ENCODE results near the gene SLC25A28. TPM values are rescaled to one million over a fixed set of nuclear protein-coding genes. Genes with fewer than 3 reads are reported as not detected.
A peak's percentile ranks its signal among the peaks of the same experiment; 100 is the strongest.

SLC25A28 gene
- 10 to 100 TPM; 60.4 to 89.5 TPM for total RNA-seq

- Mint-ChIP-seq H3K9me3 (ENCODE audit: low read depth) (no peaks in the 10 kb centered on the region), H3K27me3 (no peaks in the 10 kb centered on the region), H3K4me3 (peak within 1 kb of the TSS; percentile 95), H3K4me1 (peaks cover 49% of the 10 kb centered on the region), H3K36me3 (peaks cover 29% of the 10 kb centered on the region), H3K27ac (peak within 1 kb of the TSS; percentile 97)
- DNase-seq (peak; percentile 97), ATAC-seq (no peak)
- CTCF ChIA-PET, result interaction anchor here (1.0 to 4.4 kb wide), 5 partner anchors 9 to 190 kb away, joined by 3 to 23 read pairs (median 5); partner anchors contain the start of genes ENTPD7 and GOT1
These were observed at the start of gene SLC25A28 for GRCh38 chr10:99619851-99620710. SLC25A28 (minus strand) TSS chr10:99620439; CDS start chr10:99620335, 104 bp downstream.

DNA sequence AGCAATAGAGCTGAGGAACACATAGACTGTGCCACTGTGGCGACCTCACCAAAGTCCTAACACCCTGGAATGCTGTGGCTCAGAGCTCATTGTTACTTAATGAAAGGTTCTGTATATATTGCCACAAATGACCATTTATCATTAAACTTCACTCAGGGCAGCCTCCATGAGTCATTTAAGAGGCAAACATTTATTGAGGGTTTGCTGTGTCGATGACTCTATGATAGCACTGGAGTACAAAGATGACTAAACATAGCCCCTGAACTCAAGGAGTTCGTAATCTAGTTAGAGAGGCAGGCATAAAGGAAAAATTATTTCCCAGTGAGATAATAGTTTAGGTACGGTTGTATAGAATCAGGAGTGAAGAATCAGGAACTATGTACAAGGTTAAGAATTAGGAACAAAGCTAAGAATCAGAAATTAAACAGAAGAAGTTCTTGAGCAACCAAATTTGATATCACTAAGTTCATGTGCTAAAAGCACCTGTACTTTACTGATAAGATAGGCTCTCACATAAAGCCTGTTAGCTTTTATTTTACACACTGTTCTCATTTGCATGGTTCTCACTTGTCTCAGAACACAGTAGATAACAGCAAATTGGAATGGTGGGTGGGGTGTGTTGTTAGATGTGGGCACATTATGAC, 47.0 kb upstream of the SLC25A28 start:
- CTCF ChIA-PET, result interaction anchor here (1.3 kb wide), 1 partner anchor 106 kb away, joined by 3 read pairs; no protein-coding TSS in a partner anchor
- H3K4me1 Mint-ChIP-seq, result peaks cover 3% of the 10 kb centered on the region

DNA sequence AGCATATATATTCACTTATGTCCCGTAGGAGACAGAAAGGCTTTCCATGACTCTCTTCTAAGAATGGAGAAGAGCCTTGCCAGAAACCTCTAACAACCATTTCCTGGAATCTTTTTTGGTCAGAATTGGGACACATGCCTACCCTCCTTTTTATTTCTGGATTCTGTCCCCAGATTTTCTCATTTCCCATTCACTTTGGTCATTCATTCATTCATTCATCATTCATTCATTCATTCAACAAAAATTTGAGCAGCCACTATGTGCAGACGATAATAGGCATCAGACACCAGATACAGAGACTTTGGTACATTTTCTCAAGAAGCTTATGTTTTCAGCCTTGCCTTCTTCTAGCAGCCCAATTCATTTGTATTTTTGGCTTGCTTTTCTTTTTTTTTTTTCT, 45.1 kb upstream of the SLC25A28 start:
- CTCF ChIA-PET, result no interaction called here
- ATAC-seq, result no peak
- H3K4me1 Mint-ChIP-seq, result peaks cover 7% of the 10 kb centered on the region
- H3K36me3 Mint-ChIP-seq, result peaks cover 9% of the 10 kb centered on the region
- no peaks in the 10 kb centered on the region for H3K9me3 Mint-ChIP-seq (ENCODE audit: low read depth)
- H3K27me3 Mint-ChIP-seq, result no peaks in the 10 kb centered on the region
- DNase-seq, result no peak
- H3K27ac Mint-ChIP-seq, result no peak overlapping the region
- no peak overlapping the region for H3K4me3 Mint-ChIP-seq

More for the DNA sequence above, 47.0 kb upstream of the SLC25A28 start:
- no peak for ATAC-seq
- Mint-ChIP-seq H3K4me3 (no peak overlapping the region), H3K9me3 (ENCODE audit: low read depth) (no peaks in the 10 kb centered on the region), H3K36me3 (peaks cover 9% of the 10 kb centered on the region), H3K27ac (no peak overlapping the region), H3K27me3 (no peaks in the 10 kb centered on the region)
- DNase-seq, result no peak

DNA sequence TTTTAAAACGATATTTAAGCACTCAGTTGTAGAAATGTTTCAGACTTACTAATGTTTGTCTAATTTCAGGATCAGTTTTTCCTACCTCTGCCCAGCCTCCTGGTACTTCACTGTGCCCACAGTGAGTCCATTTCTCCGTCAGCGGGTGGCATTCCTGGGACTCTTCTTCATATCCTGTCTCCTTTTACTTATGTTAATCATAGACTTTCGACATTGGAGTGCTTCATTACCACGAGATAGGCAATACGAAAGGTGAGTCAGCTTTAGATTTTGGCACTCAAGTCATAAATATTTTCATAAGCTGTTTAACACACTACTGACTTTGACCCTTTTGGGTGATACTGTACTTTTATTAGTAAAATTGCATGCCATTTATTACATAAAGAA, 41.1 kb upstream of the SLC25A28 start:
- ATAC-seq (no peak), DNase-seq (no peak)
- H3K9me3 Mint-ChIP-seq (ENCODE audit: low read depth), result no peaks in the 10 kb centered on the region
- no peak overlapping the region for H3K4me3 Mint-ChIP-seq
- CTCF ChIA-PET, result no interaction called here
- peaks cover 6% of the 10 kb centered on the region for H3K36me3 Mint-ChIP-seq
- peaks cover 23% of the 10 kb centered on the region for H3K4me1 Mint-ChIP-seq
- no peak overlapping the region for H3K27ac Mint-ChIP-seq
- H3K27me3 Mint-ChIP-seq, result peaks cover 15% of the 10 kb centered on the region

GRCh38 chr10:99660662-99661376, 40.6 kb upstream of the SLC25A28 start:
- Mint-ChIP-seq H3K9me3 (ENCODE audit: low read depth) (no peaks in the 10 kb centered on the region), H3K4me3 (no peak overlapping the region), H3K27me3 (peaks cover 20% of the 10 kb centered on the region), H3K36me3 (peaks cover 5% of the 10 kb centered on the region), H3K27ac (no peak overlapping the region), H3K4me1 (peaks cover 23% of the 10 kb centered on the region)
- ATAC-seq, result no peak
- CTCF ChIA-PET, result interaction anchor here (2.7 kb wide), 1 partner anchor 41 kb away, joined by 18 read pairs; the partner anchor contains the start of gene SLC25A28
- no peak for DNase-seq

GRCh38 chr10:99659868-99660366, 39.7 kb upstream of the SLC25A28 start:
- peaks cover 1% of the 10 kb centered on the region for H3K36me3 Mint-ChIP-seq
- ATAC-seq (no peak), DNase-seq (no peak)
- peaks cover 23% of the 10 kb centered on the region for H3K4me1 Mint-ChIP-seq
- peak overlapping the region; percentile 80 for H3K4me3 Mint-ChIP-seq
- no peaks in the 10 kb centered on the region for H3K9me3 Mint-ChIP-seq (ENCODE audit: low read depth)
- peaks cover 24% of the 10 kb centered on the region for H3K27me3 Mint-ChIP-seq
- CTCF ChIA-PET, result interaction anchor here (0.7 to 2.7 kb wide), 7 partner anchors 29 to 516 kb away, joined by 3 to 18 read pairs (median 4); partner anchors contain the start of genes GOT1 and SLC25A28
- H3K27ac Mint-ChIP-seq, result peak overlapping the region; percentile 62

GRCh38 chr10:99659031-99659867, 39.0 kb upstream of the SLC25A28 start, which contains the start of gene ENTPD7:
ENTPD7 (plus strand) TSS chr10:99659509; CDS start chr10:99659957, 448 bp downstream.
- peak within 1 kb of the TSS; percentile 80 for H3K4me3 Mint-ChIP-seq
- H3K4me1 Mint-ChIP-seq, result peaks cover 23% of the 10 kb centered on the region
- H3K27me3 Mint-ChIP-seq, result peaks cover 26% of the 10 kb centered on the region
- ATAC-seq, result peak; percentile 99
- H3K36me3 Mint-ChIP-seq, result peaks cover 1% of the 10 kb centered on the region
- peak; percentile 96 for DNase-seq
- CTCF ChIA-PET, result interaction anchor here (0.7 to 2.7 kb wide), 9 partner anchors 28 to 516 kb away, joined by 3 to 18 read pairs (median 4); partner anchors contain the start of genes GOT1 and SLC25A28
- peak within 1 kb of the TSS; percentile 62 for H3K27ac Mint-ChIP-seq
- no peaks in the 10 kb centered on the region for H3K9me3 Mint-ChIP-seq (ENCODE audit: low read depth)

DNA sequence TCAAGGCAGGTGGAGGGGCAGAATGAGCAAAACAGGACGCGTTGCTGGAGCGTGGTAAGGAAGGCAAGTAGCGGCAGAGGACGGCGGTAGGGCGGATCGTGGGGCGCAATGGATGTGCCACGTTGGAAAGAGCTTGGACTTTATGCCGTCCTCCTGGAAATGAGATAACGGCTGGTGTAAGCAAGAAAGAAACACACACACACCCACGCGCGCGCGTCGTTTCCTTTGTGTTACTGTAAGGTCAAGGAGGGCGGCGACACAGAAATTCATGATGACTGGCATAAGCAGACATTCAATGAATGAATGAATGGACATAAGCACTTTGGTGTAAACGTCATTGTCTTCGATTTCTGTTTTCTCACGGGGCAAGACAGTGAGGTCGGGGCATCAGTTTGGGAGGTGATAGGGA, 38.4 kb upstream of the SLC25A28 start:
- ATAC-seq, result peak; percentile 1
- Mint-ChIP-seq H3K4me1 (peaks cover 23% of the 10 kb centered on the region), H3K27me3 (peaks cover 27% of the 10 kb centered on the region), H3K27ac (peak overlapping the region; percentile 62), H3K36me3 (peaks cover 1% of the 10 kb centered on the region), H3K4me3 (peak overlapping the region; percentile 80), H3K9me3 (ENCODE audit: low read depth) (no peaks in the 10 kb centered on the region)
- CTCF ChIA-PET, result interaction anchor here (0.7 to 2.7 kb wide), 8 partner anchors 28 to 228 kb away, joined by 3 to 18 read pairs (median 4); partner anchors contain the start of genes GOT1 and SLC25A28
- DNase-seq, result peak; percentile 62

DNA sequence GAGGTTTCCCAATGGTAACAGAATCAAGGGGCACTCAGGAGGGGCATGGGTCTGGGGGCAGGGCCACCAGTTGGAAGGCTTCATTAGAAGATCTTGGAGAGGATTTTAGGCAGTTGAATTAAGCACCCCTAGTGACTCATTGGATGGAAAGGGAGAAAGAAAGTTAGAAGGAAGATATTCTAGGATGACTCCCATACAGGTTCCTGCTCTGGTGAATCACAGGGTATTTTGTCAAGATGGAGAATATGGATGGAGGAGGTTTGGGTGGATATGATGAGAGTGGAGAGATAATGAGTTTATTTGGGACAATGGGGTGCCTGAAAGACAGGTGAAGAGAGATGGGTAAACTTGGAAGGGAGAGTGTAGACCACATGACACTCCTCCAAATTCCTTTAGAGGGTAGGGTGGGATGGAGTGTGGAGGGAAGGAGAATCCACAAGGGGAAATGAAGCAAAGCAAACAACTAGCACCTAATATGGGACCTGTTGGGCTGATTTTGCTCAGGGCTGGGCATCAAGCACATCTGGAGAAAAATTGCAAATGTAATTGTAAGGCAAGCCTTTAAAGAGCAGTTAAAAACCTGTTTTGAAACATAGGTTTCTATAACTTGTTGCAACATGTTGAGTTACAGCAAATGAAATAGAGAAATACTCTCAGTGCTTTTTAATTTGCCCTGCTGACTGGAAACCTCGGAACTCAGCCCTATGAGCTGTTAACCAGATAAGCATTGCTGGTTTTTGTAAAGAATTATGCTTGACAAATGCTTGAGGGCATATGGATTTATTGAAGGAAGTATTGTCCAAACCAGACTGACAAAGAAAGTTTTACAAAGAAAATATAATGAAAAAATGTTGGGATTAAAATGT, 36.2 kb upstream of the SLC25A28 start:
- Mint-ChIP-seq H3K27ac (no peak overlapping the region), H3K4me1 (peaks cover 20% of the 10 kb centered on the region), H3K27me3 (peaks cover 32% of the 10 kb centered on the region), H3K36me3 (no peaks in the 10 kb centered on the region), H3K9me3 (ENCODE audit: low read depth) (no peaks in the 10 kb centered on the region), H3K4me3 (no peak overlapping the region)
- no peak for DNase-seq
- CTCF ChIA-PET, result no interaction called here
- no peak for ATAC-seq

DNA sequence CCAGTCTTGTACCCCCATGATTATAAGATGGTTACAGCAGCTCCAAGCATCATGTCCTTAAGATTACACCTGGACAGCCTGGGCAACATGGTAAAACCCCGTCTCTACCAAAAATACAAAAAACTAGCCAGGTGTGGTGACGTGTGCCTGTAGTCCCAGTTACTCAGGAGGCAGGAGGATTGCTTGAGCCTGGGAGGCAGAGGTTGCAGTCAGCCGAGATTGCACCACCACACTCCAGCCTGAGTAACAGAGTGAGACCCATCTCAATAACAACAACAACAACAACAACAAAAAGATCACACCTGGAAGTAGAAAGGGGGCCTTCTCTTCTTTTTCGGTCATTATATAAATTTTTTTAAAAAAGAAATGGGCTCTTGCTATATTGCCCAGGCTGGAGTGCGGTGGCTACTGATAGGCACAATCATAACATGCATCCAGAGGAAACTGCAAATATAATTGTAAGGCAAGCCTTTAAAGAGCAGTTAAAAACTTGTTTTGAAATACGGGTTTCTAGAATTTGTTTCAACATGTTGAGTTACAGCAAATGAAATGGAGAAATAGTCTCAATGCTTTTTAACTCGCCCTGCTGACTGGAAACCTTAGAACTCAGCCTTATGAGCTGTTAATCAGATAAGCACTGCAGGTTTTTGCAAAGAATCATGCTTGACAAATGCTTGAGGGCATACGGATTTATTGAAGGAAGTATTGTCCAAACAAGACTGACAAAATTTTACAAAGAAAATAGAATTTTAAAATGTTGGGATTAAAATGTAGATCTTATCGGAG, 34.3 kb upstream of the SLC25A28 start:
- Mint-ChIP-seq H3K4me3 (no peak overlapping the region), H3K36me3 (no peaks in the 10 kb centered on the region), H3K4me1 (peaks cover 9% of the 10 kb centered on the region), H3K27ac (no peak overlapping the region), H3K27me3 (peaks cover 47% of the 10 kb centered on the region), H3K9me3 (ENCODE audit: low read depth) (no peaks in the 10 kb centered on the region)
- ATAC-seq (no peak), DNase-seq (no peak)
- CTCF ChIA-PET, result no interaction called here

DNA sequence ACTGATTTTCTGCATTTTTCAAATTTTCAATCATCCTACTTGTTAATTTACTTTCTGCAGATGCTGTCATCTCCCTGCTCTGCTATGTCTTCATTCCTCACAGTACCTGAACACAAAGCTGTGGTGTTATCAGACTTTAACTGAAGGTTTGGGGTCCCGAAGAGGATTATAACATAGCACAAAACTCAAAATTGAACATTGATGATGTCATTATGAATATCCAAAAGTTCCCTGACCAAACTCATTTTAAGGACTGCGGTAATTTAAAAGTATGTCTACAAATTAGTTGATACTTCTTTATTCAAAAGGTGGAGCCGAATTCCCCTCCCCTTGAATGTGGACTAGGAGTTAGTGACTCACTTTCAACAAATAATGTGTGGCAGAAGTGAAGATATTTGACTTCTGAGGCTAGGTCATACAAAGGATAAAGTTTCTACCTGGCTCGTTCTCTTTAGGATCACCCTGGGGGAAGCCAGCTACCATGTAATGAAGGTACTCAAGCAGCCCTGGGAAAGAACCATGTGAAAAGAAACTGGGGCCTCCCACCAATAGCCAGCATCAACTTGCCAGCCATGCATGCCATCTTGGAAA, 32.7 kb upstream of the SLC25A28 start:
- Mint-ChIP-seq H3K27me3 (peaks cover 55% of the 10 kb centered on the region), H3K4me3 (no peak overlapping the region), H3K36me3 (no peaks in the 10 kb centered on the region), H3K4me1 (no peaks in the 10 kb centered on the region), H3K27ac (no peak overlapping the region), H3K9me3 (ENCODE audit: low read depth) (no peaks in the 10 kb centered on the region)
- no peak for DNase-seq
- CTCF ChIA-PET, result no interaction called here
- no peak for ATAC-seq

Data from activated CD8-positive, alpha-beta memory T cell treated with anti-CD3 and anti-CD28 coated beads, Interleukin-2, amount 10 ng/mL, durations not matched to agents 7 days and 5 days (primary cell).